Erythroblast (primary cell): Measurements from ENCODE around the gene KRTAP5-10.
"Not testable (repeated sequence)": the region's sequence is repeated elsewhere in the genome, so short reads cannot be mapped to it uniquely, and the experiment has no call there.

ENCODE experiments used
- DNase-seq, 2 experiments: peaks; one replicate each; lab custom pipeline; 2025; lab: John Stamatoyannopoulos, UW
- GATA1 ChIP-seq: IDR thresholded peaks from 2 replicates; pipeline ENCODE4 v1.6.1; 2011; ENCODE audit warnings: low read depth, mild to moderate bottlenecking, control low read depth, low read length, moderate library complexity
- POLR2A ChIP-seq: IDR thresholded peaks from 2 replicates; pipeline ENCODE4 v1.6.1; 2011; ENCODE audit warnings: mild to moderate bottlenecking, low read length

The KRTAP5-10 gene

DNA sequence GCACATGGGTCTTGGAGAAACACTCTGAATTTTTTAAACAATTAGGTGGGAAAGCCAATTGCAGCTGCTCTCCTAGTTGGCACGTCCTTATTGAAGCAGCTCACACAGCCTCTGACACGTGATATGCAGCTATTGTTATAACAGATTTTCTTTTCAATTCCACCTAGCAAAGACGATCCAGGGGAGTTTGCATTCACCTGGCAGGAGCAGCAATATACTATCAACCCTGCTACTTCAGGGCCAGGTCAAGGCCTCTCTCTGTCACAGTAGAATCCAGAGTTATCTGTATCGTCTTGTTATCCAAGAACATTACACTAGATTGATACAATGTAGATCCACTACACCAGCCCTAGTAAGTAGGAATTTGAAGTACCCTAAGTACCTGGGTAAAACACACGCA is 9.1 kb downstream of the KRTAP5-10 start:
- TF ChIP-seq POLR2A, result no peak
- no peak for TF ChIP-seq GATA1
- no peak for DNase-seq

DNA sequence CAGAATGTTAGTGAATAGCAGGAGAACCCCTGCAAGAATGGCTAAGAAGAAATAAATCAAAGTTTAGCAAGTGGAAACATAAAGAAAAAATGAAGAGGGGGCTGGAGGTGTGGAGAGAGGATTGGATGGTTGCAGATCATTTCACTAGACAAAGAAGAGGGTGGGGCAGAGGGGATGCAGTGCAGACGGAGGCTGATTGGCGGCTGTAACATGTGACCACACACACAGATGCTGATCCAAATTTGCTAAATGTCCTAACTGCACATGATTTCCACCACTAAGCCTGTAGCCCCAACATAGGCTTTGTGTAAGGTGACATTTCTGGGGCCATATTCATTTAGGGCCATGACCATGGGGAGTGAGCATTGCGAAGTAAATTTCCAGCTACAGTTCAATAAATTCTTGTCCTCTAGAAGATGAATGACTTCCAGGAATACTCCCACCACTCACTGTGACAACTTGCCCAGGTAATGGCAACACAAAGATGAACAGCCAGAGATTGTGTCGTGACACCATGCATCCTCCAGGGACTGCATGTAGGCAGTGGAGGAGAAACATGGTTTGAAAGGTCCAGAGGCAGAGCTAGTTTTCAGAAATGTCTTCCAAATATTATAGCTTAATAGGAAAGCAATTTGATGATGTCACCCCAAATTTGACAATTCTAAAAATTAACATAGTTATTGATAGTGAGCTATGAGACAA is 10.5 kb downstream of the KRTAP5-10 start:
- TF ChIP-seq POLR2A (no peak), GATA1 (no peak)
- no peak for DNase-seq

DNA sequence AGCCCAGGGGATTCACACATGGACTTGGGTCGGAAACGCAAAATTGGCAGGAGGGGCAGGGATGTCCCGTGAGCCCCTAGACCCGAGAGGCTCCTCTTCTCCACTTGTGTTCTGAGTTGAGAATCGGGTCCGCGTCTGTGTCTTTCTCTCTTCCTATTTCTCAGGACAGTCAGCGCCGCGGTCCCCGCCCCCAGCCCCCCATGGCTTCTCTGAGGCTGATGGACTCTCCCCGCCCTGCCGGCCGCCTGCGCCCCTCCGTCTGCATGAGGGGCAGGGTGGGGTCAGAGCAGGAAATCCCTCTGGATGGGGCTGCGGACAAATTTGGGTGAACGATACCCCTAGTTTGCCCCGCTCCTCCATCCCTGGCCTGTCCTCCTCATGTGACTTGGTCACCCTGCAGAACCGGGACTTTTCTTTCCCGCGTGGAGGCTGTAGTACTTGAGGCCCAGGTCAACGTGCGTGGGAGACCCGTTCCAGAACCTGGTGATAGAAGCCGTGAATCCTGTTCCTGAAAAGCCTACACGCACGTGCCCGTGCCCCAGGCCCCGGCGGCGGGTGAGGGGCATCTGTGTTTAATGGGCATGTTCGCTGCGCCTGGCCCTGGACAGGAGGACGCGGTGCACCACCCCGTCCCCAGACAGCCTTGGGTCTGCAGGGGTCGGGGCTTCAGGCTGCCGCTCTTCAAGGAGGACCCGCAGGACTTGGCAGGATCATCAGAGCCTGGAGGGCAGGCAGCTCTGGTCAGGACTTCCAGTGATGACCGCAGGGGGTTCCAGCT is 11.5 kb downstream of the KRTAP5-10 start:
- not testable (repeated sequence) for DNase-seq

DNA sequence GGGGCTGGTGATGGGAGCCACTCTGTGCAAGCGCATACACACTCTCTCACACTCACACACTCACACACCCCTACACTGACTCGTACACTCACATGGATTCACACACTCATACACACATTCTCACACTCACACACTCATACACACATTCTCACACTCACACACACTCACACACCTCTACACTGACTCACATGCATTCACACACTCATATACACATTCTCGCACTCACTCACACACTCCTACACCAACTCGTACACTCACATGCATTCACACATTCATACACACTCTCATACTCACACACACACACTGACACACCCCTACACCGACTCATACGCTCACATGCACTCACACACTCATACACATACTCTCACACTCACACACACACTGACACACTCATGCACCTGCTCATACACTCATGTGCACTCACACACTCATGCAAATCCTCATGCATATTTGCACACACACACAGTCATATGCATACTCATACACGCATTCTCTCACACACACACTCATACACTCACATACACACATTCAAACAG is 12.2 kb downstream of the KRTAP5-10 start:
- no peak for DNase-seq
- TF ChIP-seq GATA1 (no peak), POLR2A (no peak)

DNA sequence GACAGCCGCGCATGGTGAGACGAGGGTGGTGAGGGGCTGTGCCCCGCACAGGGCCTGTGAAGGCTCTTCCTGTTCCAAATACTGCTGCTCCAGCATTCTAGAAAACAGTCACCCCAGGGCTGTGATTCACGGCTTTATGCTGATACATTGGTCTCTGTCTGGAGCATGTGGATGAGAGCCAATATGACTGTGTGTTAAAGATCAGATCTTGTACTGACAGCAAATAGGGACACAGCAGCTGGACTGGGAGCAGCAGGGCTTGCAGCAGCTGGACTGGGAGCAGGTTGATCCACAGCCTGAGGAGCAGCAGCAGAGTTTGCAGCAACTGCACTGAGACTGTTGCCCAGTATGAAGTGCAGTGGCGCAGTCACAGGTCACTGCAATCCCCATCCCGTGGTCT is 14.2 kb downstream of the KRTAP5-10 start:
- not testable (repeated sequence) for DNase-seq

DNA sequence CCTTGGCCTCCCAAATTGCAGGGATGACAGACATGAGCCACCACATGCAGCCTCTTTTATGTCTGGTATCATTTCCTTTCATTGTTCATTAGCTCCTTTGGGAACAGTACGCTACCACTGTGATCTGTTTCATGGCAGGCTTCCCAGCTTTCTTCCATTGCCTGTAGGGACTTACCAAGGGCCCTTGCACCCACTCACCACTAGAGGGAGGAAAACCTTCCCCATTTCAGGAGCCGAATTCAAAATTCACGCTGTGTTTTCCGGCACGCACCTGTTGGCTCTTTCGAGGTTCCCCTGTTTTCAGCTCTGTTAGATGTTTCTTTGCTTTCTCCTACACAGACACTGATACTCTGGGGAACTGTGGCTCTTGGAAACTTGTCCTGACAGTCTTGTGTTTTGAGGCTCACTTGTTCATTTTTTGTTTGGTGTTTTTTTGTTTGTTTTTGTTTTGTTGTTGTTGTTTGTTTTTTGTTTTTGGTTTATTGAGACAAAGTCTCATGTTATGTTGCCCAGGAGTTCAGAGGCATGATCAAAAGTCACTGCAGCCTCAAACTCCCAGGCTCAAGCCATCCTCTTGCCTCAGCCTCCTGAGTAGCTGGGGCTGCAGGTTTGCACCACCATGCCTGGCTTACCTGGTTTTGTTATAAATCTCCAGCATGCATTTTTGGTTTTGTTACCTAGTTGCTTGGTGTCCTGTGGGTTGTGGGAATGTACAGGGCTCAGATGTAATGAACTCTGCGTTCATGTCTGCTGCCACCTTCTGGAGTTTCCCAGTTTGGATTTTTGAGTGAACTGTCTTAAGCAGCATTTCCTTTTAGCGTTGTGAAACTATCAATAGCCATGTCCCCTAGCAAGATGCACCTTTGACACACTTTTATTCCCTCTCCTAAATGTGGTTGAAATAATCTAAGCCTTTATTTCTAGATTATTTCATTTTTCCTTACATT is 15.0 kb downstream of the KRTAP5-10 start:
- DNase-seq, result peak; percentile 42 to 62
- no peak for TF ChIP-seq GATA1
- TF ChIP-seq POLR2A, result no peak

DNA sequence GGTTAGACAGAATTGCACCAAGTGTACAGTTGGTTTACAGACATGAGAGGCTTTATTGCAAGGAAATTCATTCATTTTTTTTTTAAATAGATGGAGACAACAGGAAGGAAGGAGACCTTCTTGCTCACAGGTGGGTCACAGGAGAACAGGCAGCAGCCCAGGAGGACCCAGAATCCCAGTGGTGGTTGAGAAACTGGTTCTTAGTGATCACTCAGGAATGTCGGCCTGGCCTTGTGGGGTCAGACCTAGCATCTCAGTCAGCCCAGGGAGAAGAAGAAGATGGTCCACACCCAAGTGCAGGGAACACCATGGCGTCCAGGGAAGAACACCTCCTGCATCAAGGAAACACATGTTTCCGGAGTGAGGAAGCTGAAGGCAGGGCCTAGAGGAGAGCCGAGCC is 16.5 kb downstream of the KRTAP5-10 start:
- DNase-seq, result no peak
- TF ChIP-seq GATA1, result no peak
- no peak for TF ChIP-seq POLR2A

DNA sequence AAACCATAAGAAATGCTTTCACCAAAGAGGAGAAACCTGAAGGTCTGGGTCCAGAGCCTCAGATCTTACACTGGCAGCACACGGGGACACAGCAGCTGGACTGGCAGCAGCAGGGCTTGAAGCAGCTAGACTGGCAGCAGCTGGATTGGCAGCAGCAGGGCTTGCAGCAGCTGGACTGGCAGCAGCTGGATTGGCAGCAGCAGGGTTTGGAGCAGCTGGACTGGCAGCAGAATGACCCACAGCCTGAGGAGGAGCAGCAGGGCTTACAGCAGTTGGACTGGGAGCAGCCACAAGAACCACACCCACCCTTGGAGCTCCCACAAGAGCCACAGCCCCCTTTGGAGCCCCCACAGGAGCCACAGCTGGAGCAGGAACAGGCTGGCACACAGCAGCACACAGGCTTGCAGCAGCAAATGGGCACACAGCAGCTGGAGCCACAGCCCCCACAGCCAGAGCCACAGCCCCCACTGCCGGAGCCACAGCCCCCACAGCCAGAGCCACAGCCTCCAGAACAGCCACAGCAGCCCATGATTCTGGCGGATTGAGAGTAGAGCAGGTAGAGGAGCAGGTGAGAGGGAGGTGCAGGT is 17.0 kb downstream of the KRTAP5-10 start, which contains the start of gene KRTAP5-11:
Gene KRTAP5-11 (minus strand): TSS at position 567 of the 587 bp plus-strand sequence. CDS start 38 bp downstream, at position 529.
- DNase-seq, result no peak

DNA sequence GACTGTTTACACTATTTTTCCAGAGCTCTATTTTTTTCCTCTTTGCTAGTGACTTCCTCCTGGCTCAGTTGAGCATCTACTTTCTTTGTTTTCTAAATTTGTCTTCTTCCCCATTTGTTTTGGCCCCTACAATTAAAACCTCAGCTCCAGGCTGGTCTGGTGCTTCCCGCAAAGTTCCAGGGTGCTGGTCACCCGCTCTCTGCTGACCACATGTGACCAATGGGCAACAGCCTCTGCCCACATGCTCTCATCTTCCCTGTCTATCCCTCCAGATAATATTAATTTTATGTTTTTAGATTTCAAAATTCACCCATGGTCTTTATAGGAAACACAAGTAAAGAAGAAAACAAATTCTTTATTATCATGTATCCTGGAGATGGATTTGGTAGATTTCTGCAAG is 17.6 kb downstream of the KRTAP5-10 start:
- DNase-seq, result not testable (repeated sequence)

More for the DNA sequence above, 17.0 kb downstream of the KRTAP5-10 start, which contains the start of gene KRTAP5-11:
- no peak for TF ChIP-seq GATA1
- TF ChIP-seq POLR2A, result no peak

DNA sequence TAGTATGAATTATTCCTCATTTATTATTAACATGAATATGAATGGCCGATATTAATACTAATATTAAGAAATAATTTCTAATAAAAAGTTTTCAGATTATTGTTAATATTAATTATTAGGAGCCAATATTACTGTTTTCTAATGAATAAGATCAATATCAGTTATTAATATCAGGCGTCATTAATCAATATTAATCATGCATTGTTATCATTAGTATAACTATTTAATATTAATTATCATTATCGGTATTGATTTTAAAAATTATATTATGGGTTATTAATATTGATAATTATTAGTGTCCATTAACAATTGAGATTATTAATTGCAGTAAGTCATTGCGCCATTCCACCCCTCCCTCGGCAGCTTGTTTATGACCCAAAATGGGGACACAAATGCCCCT is 20.3 kb downstream of the KRTAP5-10 start:
- not testable (repeated sequence) for DNase-seq

DNA sequence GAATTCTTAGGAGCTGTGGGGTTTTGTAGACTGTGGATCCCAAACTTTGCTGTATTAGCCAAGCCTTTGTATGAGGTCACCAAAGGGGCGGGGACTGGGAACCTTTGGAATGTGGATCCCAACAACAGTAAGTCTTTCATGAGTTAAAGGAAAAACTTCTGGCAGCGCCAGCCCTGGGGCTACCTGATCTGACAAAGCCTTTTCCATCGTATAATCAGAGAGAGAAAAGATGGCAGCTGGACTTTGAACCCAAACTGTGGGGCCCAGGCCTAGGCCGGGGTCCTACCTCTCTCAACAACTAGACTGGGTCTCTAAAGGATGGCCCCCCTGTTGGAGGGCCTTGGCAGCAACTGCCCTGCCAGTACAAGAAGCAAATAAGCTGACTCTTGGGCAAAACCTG is 23.0 kb downstream of the KRTAP5-10 start:
- DNase-seq, result not testable (repeated sequence)

DNA sequence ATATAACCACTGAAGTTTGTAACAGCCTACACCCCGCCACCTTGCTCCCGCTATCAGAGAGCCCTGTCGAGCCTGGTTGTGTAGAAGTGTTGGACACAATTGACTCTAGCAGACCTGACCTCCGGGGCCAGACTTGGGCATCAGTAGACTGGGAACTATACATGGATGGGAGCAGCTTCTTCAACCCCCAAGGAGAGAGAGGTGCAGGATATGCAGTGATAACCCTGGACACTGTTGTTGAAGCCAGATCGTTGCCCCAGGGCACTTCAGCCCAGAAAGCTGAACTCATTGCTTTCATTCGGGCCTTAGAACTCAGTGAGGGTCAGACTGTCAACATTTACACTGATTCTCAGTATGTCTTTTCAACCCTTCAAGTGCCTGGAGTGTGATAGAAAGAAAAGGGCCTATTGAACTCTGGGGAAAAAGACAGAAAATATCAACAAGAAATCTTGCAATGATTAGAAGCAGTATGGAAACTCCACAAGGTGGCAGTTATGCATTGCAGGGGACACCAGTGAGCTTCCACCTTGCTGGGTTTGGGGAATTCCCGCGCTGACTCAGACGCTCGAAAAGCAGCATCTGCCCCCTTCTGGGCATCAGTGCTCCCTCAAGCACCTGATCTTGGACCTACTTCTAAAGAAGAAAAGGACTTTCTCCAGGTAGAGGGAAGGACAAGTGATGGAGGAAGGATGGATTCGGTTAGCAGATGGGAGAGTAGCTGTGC is 23.6 kb downstream of the KRTAP5-10 start:
- DNase-seq, result peak in 1 of 2 experiments; percentile 8

DNA sequence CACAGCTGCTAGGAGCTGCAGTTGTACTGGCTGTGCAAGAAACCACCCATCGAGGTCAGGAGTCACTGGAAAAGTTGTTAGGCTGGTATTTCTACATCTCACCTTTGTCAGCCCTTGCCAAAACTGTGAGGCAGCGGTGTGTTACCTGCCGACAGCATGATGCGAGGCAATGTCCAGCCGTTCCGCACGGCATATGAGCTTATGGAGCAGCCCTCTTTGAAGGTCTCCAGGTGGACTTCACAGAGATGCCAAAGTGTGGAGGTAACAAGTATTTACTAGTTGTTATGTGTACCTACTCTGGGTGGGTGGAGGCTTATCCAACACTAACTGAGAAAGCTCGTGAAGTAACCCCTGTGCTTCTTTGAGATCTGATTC is 24.2 kb downstream of the KRTAP5-10 start:
- DNase-seq, result not testable (repeated sequence)

DNA sequence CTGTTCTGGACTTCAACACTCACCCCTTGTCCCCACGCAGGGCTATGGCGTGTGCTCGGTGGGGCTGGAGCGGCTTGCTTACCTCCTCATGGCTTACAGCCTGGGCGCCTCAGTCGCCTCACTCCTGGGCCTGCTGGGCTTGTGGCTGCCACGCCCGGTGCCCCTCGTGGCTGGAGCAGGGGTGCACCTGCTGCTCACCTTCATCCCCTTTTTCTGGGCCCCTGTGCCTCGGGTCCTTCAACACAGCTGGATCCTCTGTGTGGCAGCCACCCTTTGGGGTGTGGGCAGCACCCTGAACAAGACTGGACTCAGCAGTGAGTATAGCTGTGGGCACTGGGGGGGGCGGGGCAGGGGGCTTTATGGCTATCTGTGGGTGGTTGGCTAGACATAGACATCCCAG is 37.9 kb downstream of the KRTAP5-10 start:
- not testable (repeated sequence) for DNase-seq

DNA sequence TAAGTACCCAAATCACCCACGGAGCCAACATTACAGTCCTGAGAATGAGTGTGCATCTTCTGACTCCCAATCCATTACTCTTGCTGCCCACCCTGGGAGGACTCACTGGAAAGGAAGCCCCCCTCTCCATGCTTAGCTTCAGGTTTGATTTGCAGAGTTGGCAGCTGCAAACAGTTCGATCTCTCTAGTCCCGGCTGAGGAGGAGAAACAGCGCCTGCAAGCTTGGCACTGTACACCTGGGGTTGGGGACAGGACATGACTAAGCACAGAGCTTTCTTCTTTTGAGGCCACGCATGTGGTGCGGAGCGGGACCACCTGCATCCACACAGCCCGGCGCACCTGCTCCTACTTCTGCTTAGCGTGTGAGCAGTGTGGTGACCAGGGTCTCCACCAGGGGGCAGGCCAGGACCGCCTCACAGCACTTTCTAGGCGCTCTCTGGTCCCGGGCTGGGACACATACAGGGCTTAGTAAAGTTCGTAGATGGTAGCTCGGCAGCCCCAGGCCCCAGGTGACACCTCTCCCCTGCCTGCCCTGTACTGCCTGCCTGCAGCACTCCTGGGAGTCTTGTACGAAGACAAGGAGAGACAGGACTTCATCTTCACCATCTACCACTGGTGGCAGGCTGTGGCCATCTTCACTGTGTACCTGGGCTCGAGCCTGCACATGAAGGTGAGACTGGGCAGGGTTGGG is 39.6 kb downstream of the KRTAP5-10 start:
- DNase-seq, result peak; percentile 10 to 51

DNA sequence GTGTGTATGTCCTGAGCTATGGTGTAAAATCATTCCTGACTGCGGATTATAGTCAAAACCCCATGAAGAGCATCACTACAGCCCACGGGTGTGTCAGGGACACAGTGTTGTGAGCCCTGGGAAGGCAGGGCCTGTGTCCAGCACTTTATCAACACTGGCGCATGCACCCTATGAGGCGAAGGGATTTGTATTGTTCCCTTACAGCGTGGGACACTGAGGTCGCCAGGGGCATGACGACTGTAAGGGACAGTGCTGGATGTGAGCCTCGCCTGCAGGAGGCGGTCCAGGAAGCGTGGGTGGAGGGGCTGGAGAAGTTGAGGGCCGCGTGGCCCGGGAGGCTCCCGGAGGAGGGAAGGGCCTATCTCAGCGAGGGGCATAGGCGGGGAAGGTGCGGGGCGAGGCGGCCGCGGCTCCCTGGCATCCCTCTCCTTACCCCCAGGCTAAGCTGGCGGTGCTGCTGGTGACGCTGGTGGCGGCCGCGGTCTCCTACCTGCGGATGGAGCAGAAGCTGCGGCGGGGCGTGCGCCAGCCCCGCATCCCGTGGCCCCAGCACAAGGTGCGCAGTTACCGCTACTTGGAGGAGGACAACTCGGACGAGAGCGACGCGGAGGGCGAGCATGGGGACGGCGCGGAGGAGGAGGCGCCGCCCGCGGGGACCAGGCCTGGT is 41.6 kb downstream of the KRTAP5-10 start:
- not testable (repeated sequence) for DNase-seq

DNA sequence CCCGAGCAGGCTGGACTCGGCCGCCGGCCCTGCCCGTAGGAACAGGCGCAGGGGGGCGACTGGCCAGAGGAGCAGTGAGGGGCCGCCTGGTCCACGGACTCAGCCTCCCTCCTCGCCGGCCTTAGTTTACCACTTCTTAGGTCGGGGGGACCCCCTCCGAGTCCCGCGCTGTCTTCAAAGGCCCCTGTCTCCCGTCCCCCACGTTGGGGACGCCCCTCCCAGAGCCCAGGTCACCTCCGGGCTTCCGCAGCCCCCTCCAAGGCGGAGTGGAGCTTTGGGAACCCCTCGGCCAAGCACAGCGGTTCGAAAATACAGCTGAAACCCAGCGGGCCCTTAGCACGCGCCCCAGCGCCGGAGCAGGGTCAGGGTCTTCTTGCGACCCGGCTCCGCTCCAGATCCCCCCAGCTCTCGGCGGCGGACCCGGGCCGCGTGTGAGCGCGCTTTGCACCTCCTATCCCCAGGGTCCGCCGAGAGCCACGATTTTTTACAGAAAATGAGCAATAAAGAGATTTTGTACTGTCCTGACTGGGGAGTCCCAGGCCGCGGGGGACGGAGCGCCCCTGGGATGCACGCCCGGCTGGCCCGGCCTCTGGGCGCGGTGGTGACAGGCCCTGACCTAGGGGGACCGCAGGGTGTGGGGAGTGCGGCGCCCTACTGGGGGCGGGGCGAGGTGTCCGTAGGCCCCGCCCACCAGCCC is 42.3 kb downstream of the KRTAP5-10 start:
- DNase-seq, result not testable (repeated sequence)
